ENCODE measurements around the gene INHA. TPM values are rescaled to one million over a fixed set of nuclear protein-coding genes. Genes with fewer than 3 reads are reported as not detected.

Gene INHA
- total RNA-seq, 1 donor from 2014 or later = 1.2 TPM

DNA sequence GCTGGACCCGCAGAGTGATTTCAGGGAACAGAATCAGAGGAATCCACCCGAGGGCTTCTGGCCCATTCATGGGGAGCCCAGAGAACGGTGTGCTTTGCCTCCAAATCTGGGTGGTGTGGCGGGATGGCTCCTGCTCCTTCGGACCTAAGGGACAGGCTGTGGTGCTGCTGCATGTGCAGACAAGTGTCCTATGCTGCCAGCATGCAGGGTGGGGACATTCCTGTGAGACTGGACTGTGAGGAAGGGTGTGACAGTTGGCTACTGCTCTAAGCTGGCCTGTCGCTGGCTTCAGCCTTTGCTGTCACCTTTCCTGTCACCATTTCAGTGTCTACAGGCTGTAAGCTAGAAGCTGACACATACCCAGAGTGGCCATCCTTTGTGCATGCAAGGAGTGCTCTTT is 52.5 kb downstream of the INHA start:
- Mint-ChIP-seq H3K27ac (ENCODE audit: unreplicated experiment) (no peak overlapping the region), H3K27me3 (ENCODE audit: unreplicated experiment) (peaks cover 21% of the 10 kb centered on the region), H3K36me3 (ENCODE audit: unreplicated experiment) (no peaks in the 10 kb centered on the region), H3K4me1 (ENCODE audit: unreplicated experiment) (peaks cover 3% of the 10 kb centered on the region), H3K4me3 (ENCODE audit: unreplicated experiment) (no peak overlapping the region), H3K9me3 (ENCODE audit: unreplicated experiment) (no peaks in the 10 kb centered on the region)
- TF ChIP-seq, protein P1, sequence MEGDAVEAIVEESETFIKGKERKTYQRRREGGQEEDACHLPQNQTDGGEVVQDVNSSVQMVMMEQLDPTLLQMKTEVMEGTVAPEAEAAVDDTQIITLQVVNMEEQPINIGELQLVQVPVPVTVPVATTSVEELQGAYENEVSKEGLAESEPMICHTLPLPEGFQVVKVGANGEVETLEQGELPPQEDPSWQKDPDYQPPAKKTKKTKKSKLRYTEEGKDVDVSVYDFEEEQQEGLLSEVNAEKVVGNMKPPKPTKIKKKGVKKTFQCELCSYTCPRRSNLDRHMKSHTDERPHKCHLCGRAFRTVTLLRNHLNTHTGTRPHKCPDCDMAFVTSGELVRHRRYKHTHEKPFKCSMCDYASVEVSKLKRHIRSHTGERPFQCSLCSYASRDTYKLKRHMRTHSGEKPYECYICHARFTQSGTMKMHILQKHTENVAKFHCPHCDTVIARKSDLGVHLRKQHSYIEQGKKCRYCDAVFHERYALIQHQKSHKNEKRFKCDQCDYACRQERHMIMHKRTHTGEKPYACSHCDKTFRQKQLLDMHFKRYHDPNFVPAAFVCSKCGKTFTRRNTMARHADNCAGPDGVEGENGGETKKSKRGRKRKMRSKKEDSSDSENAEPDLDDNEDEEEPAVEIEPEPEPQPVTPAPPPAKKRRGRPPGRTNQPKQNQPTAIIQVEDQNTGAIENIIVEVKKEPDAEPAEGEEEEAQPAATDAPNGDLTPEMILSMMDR (IDR thresholded peaks at IDR 0.05) = no peak
- no peak for DNase-seq (ENCODE audit: extremely low spot score, unreplicated experiment)

DNA sequence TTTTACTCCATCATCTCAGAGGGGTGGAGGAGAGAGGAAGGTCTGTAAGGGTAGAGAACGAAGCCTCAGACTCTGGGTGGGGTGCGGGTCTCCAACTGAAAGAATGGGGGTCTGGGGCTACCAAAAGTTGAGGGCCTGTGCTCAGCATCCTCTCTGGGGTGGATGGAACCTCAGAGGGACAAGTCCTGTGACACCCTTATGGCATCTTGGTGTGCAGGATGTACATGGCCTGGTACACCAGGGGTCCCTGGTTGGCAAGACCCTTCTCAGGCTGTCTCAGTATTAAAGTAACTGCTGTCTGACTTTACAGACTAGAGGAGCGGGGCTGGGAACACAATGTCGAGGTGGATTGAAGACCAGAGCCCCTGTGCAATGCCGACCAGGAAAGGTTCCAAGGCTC is 53.1 kb downstream of the INHA start:
- Mint-ChIP-seq H3K4me1 (ENCODE audit: unreplicated experiment) (peaks cover 3% of the 10 kb centered on the region), H3K27me3 (ENCODE audit: unreplicated experiment) (peaks cover 21% of the 10 kb centered on the region), H3K36me3 (ENCODE audit: unreplicated experiment) (no peaks in the 10 kb centered on the region), H3K4me3 (ENCODE audit: unreplicated experiment) (no peak overlapping the region), H3K9me3 (ENCODE audit: unreplicated experiment) (no peaks in the 10 kb centered on the region), H3K27ac (ENCODE audit: unreplicated experiment) (no peak overlapping the region)
- no peak for DNase-seq (ENCODE audit: extremely low spot score, unreplicated experiment)
- TF ChIP-seq, protein P1 (IDR thresholded peaks at IDR 0.05) = no peak

Small RNA genes within 50 kb of the gene (microRNA-seq; reads per million reads assigned to microRNA genes)
- gene MIR3132 (ENCODE audit: unreplicated experiment) = not detected

Other genes with a start within 250 kb of the INHA start
- not detected in 2 replicates for gene RESP18, start 239.6 kb upstream of the INHA start, total RNA-seq
- 58.1 and 73.2 TPM in 2 replicates for gene DNPEP, start 184.4 kb upstream of the INHA start, total RNA-seq
- not detected in 2 replicates for gene DES, start 153.9 kb upstream of the INHA start, total RNA-seq
- 27.0 and 30.3 TPM in 2 replicates for gene SPEG, start 137.5 kb upstream of the INHA start, total RNA-seq
- gene GMPPA, start 73.4 kb upstream of the INHA start, total RNA-seq = 41.4 and 42.5 TPM in 2 replicates
- gene ASIC4, start 57.8 kb upstream of the INHA start, total RNA-seq = 0.11 and 0.13 TPM in 2 replicates
- gene CHPF, start 28.5 kb upstream of the INHA start, total RNA-seq = 144 and 151 TPM in 2 replicates
- 5.3 and 6.7 TPM in 2 replicates for gene TMEM198, start 28.3 kb upstream of the INHA start, total RNA-seq
- 168 and 174 TPM in 2 replicates for gene OBSL1, start 771 bp upstream of the INHA start, total RNA-seq
- 40.3 and 42.7 TPM in 2 replicates for gene STK11IP, start 25.5 kb downstream of the INHA start, total RNA-seq
- 9.2 and 11.6 TPM in 2 replicates for gene SLC4A3, start 55.3 kb downstream of the INHA start, total RNA-seq